DOHH2 (cell line): ENCODE results near the gene BABAM2.
A peak's percentile ranks its signal among the peaks of the same experiment; 100 is the strongest.

ENCODE experiments used
- H3F3A ChIP-seq: fragments of 200-600 bp; sonication (generic), shearing (Covaris generic); 2 replicates; pipeline ENCODE4 v1.6.0; 2016; ENCODE audit warnings: antibody characterized with exemption, mild to moderate bottlenecking; ENCODE audit not compliant: control insufficient read depth, insufficient read depth
- H3K27ac ChIP-seq: fragments of 200-600 bp; sonication (generic); 2 replicates; pipeline ENCODE4 v1.5.1; 2014; ENCODE audit warnings: low read depth, mild to moderate bottlenecking, low read length, moderate library complexity
- H3K27me3 ChIP-seq: fragments of 200-600 bp; sonication (generic); 2 replicates; pipeline ENCODE4 v1.6.1; 2014; ENCODE audit warnings: mild to moderate bottlenecking, low read length, mixed read lengths; ENCODE audit not compliant: control insufficient read depth
- H3K36me3 ChIP-seq: fragments of 200-600 bp; sonication (generic); 2 replicates; pipeline ENCODE4 v1.6.1; 2014; ENCODE audit warnings: mild to moderate bottlenecking, low read length, moderate library complexity, mixed read lengths; ENCODE audit not compliant: control insufficient read depth
- H3K4me1 ChIP-seq: fragments of 200-600 bp; sonication (generic); 2 replicates; pipeline ENCODE4 v1.6.1; 2014; ENCODE audit warnings: mild to moderate bottlenecking, low read length, mixed read lengths; ENCODE audit not compliant: control insufficient read depth
- H3K4me2 ChIP-seq: fragments of 200-600 bp; sonication (generic); 2 replicates; pipeline ENCODE4 v1.6.0; 2014; ENCODE audit warnings: mild to moderate bottlenecking, low read length, moderate library complexity
- H3K4me3 ChIP-seq: fragments of 200-600 bp; sonication (generic); 2 replicates; pipeline ENCODE4 v1.5.1; 2014; ENCODE audit warnings: mild to moderate bottlenecking, low read length, mixed read lengths
- H3K79me2 ChIP-seq: fragments of 200-600 bp; sonication (generic); 2 replicates; pipeline ENCODE4 v1.6.1; 2014; ENCODE audit warnings: mild to moderate bottlenecking, low read length, mixed read lengths; ENCODE audit not compliant: control insufficient read depth
- H3K9me2 ChIP-seq: fragments of 200-600 bp; sonication (generic); replicated peaks from 2 replicates; pipeline ENCODE4 v1.6.1; 2014; ENCODE audit warnings: mild to moderate bottlenecking, low read length, mixed read lengths; ENCODE audit not compliant: control insufficient read depth
- H3K9me3 ChIP-seq: fragments of 200-600 bp; sonication (generic); 2 replicates; pipeline ENCODE4 v1.6.1; 2014; ENCODE audit warnings: antibody characterized with exemption, low read length, mixed read lengths; ENCODE audit not compliant: control insufficient read depth, insufficient read depth
- H4K20me1 ChIP-seq: fragments of 200-600 bp; sonication (generic); 2 replicates; pipeline ENCODE4 v1.6.0; 2014; ENCODE audit warnings: low read depth, mild to moderate bottlenecking, antibody characterized with exemption, low read length, moderate library complexity; ENCODE audit not compliant: control insufficient read depth, insufficient read depth
- CTCF ChIP-seq: fragments of 200-600 bp; sonication (generic); IDR thresholded peaks from one replicate; pipeline ENCODE4 v1.5.1; 2014; ENCODE audit warnings: antibody characterized with exemption, mild to moderate bottlenecking, low read depth, low read length; ENCODE audit not compliant: poor library complexity, severe bottlenecking
- EZH2phosphoT487 ChIP-seq: fragments of 200-600 bp; sonication (generic); IDR thresholded peaks from 2 replicates; pipeline ENCODE4 v1.6.1; 2017; ENCODE audit warnings: borderline replicate concordance, mild to moderate bottlenecking, antibody characterized with exemption, low read length, moderate library complexity, mixed read lengths

The BABAM2 gene

GRCh38 chr2:28129955-28130695, 239.6 kb downstream of the BABAM2 start:
- Histone ChIP-seq H3K4me3 (no peak overlapping the region), H3K9me3 (no peaks in the 10 kb centered on the region), H3K9me2 (no peaks in the 10 kb centered on the region), H3K27me3 (no peaks in the 10 kb centered on the region), H3K4me2 (0 out of 2 replicates have a peak overlapping the region, but pooled peaks have one; percentile 7), H3K79me2 (no peaks in the 10 kb centered on the region), H3K36me3 (no peaks in the 10 kb centered on the region), H3K4me1 (peaks cover 10% of the 10 kb centered on the region), H3K27ac (no peak overlapping the region), H3F3A (no peaks in the 10 kb centered on the region), H4K20me1 (no peaks in the 10 kb centered on the region)
- TF ChIP-seq EZH2phosphoT487 (no peak), CTCF (no peak)

- Histone ChIP-seq H3K36me3 (no peaks in the 10 kb centered on the region), H3K4me3 (no peak overlapping the region), H3K27me3 (no peaks in the 10 kb centered on the region), H3K4me1 (peaks cover 10% of the 10 kb centered on the region), H3K9me3 (no peaks in the 10 kb centered on the region), H3K27ac (no peak overlapping the region), H3F3A (no peaks in the 10 kb centered on the region), H3K79me2 (no peaks in the 10 kb centered on the region), H3K4me2 (no peak overlapping the region), H4K20me1 (no peaks in the 10 kb centered on the region), H3K9me2 (no peaks in the 10 kb centered on the region)
- TF ChIP-seq CTCF = no peak
- no peak for TF ChIP-seq EZH2phosphoT487
Observed at GRCh38 chr2:28133778-28134177, 243.2 kb downstream of the BABAM2 start.

GRCh38 chr2:28134262-28134812, 243.8 kb downstream of the BABAM2 start:
- Histone ChIP-seq H3K9me3 (no peaks in the 10 kb centered on the region), H3K27me3 (no peaks in the 10 kb centered on the region), H3K4me2 (no peak overlapping the region), H4K20me1 (no peaks in the 10 kb centered on the region), H3K4me1 (peaks cover 10% of the 10 kb centered on the region), H3K4me3 (no peak overlapping the region), H3K27ac (no peak overlapping the region), H3K79me2 (no peaks in the 10 kb centered on the region), H3K9me2 (no peaks in the 10 kb centered on the region), H3K36me3 (no peaks in the 10 kb centered on the region), H3F3A (no peaks in the 10 kb centered on the region)
- TF ChIP-seq CTCF (no peak), EZH2phosphoT487 (no peak)
